HepG2 (cell line): ENCODE data around the gene UTP15. TPM values are rescaled to one million over a fixed set of nuclear protein-coding genes. Genes with fewer than 3 reads are reported as not detected.

ENCODE experiments used
- AKAP8 ChIP-seq: sonication (generic); formaldehyde crosslinking; IDR thresholded peaks from 2 replicates; pipeline ENCODE4 v1.5.1; 2020; ENCODE audit warnings: mild to moderate bottlenecking, missing genetic modification reagents
- ATAD3A ChIP-seq: sonication (generic); formaldehyde crosslinking; IDR thresholded peaks from 2 replicates; pipeline ENCODE4 v1.4.0; 2020; ENCODE audit warnings: missing genetic modification reagents
- ERF ChIP-seq: IDR thresholded peaks from 2 replicates; pipeline ENCODE4 v1.6.1; 2018; ENCODE audit warnings: missing biosample characterization, missing genetic modification reagents
- EZH2 ChIP-seq: conservative IDR thresholded peaks from 2 replicates; pipeline ENCODE4 v1.6.1; 2012; ENCODE audit warnings: mild to moderate bottlenecking, low read depth, low read length, moderate library complexity
- GATAD2A ChIP-seq: IDR thresholded peaks from 2 replicates; pipeline ENCODE4 v1.6.1; 2016
- HNRNPL ChIP-seq: fragments of 200-400 bp; formaldehyde crosslinking; IDR thresholded peaks from 2 replicates; pipeline ENCODE4 v1.6.1; 2017; ENCODE audit warnings: mild to moderate bottlenecking, low read depth, low read length
- HOXA5 ChIP-seq: sonication (generic); formaldehyde crosslinking; IDR thresholded peaks from 2 replicates; pipeline ENCODE4 v1.4.0; 2020; ENCODE audit warnings: missing genetic modification reagents
- KLF16 ChIP-seq, 2 experiments: sonication (generic) in 1 of 2; formaldehyde crosslinking in 1 of 2; IDR thresholded peaks; 2 replicates each; pipeline versions ENCODE4 v1.6.1 to v1.8.0; 2016 to 2023; ENCODE audit warnings: missing genetic modification reagents in 2 of 2, missing compliant biosample characterization in 1 of 2
- MBD4 ChIP-seq: IDR thresholded peaks from 2 replicates; pipeline ENCODE4 v1.6.1; 2012; ENCODE audit warnings: low read length, inconsistent platforms, borderline replicate concordance
- MIXL1 ChIP-seq: IDR thresholded peaks from 2 replicates; pipeline ENCODE4 v1.6.1; 2016
- NFKB2 ChIP-seq: sonication (generic); formaldehyde crosslinking; IDR thresholded peaks from 2 replicates; pipeline ENCODE4 v1.4.0; 2020; ENCODE audit warnings: missing genetic modification reagents, borderline replicate concordance
- NR1H2 ChIP-seq: sonication (generic); formaldehyde crosslinking; IDR thresholded peaks from 2 replicates; pipeline ENCODE4 v1.8.1; 2022; ENCODE audit warnings: low read depth, missing genetic modification reagents, borderline replicate concordance
- PAX8 ChIP-seq: sonication (generic); formaldehyde crosslinking; IDR thresholded peaks from 2 replicates; pipeline ENCODE4 v1.8.0; 2022; ENCODE audit warnings: mild to moderate bottlenecking, missing genetic modification reagents, borderline replicate concordance
- PHF20 ChIP-seq: sonication (generic); formaldehyde crosslinking; IDR thresholded peaks from 2 replicates; pipeline ENCODE4 v1.5.0; 2020; ENCODE audit warnings: mild to moderate bottlenecking, missing genetic modification reagents
- RBFOX2 ChIP-seq: fragments of 200-400 bp; formaldehyde crosslinking; IDR thresholded peaks from 2 replicates; pipeline ENCODE4 v1.6.1; 2017; ENCODE audit warnings: low read depth, mild to moderate bottlenecking, low read length
- RFXAP ChIP-seq: sonication (generic); formaldehyde crosslinking; IDR thresholded peaks from 2 replicates; pipeline ENCODE4 v1.4.0; 2020; ENCODE audit warnings: missing genetic modification reagents, borderline replicate concordance
- SNAI1 ChIP-seq: sonication (generic); formaldehyde crosslinking; IDR thresholded peaks from 2 replicates; pipeline ENCODE4 v1.5.0; 2020; ENCODE audit warnings: mild to moderate bottlenecking, missing genetic modification reagents, borderline replicate concordance
- SP1 ChIP-seq, 2 experiments: fragments of 450-650 bp in 1 of 2; sonication (generic) in 1 of 2; formaldehyde crosslinking in 1 of 2; IDR thresholded peaks; 2 replicates each; pipeline versions ENCODE4 v1.4.0 to v1.6.1; 2016 to 2020; ENCODE audit warnings: missing genetic modification reagents in 1 of 2
- SP140L ChIP-seq: sonication (generic); formaldehyde crosslinking; IDR thresholded peaks from 2 replicates; pipeline ENCODE4 v1.4.0; 2020; ENCODE audit warnings: missing genetic modification reagents, borderline replicate concordance
- TMF1 ChIP-seq: sonication (generic); formaldehyde crosslinking; IDR thresholded peaks from 2 replicates; pipeline ENCODE4 v1.8.1; 2022; ENCODE audit warnings: low read depth, missing genetic modification reagents
- ZKSCAN5 ChIP-seq: sonication (generic); formaldehyde crosslinking; IDR thresholded peaks from 2 replicates; pipeline ENCODE4 v1.5.1; 2020; ENCODE audit warnings: mild to moderate bottlenecking, missing genetic modification reagents
- ZNF12 ChIP-seq: sonication (generic); formaldehyde crosslinking; IDR thresholded peaks from 2 replicates; pipeline ENCODE4 v1.5.0; 2020; ENCODE audit warnings: missing genetic modification reagents
- ZNF17 ChIP-seq: sonication (generic); formaldehyde crosslinking; IDR thresholded peaks from 2 replicates; pipeline ENCODE4 v1.5.0; 2020; ENCODE audit warnings: mild to moderate bottlenecking, missing genetic modification reagents
- ZNF232 ChIP-seq: sonication (generic); formaldehyde crosslinking; IDR thresholded peaks from 2 replicates; pipeline ENCODE4 v1.4.0; 2020; ENCODE audit warnings: missing genetic modification reagents, borderline replicate concordance
- ZNF354B ChIP-seq: sonication (generic); formaldehyde crosslinking; IDR thresholded peaks from 2 replicates; pipeline ENCODE4 v1.8.0; 2022; ENCODE audit warnings: mild to moderate bottlenecking, missing genetic modification reagents
- ZNF547 ChIP-seq: sonication (generic); formaldehyde crosslinking; IDR thresholded peaks from 2 replicates; pipeline ENCODE4 v1.5.1; 2020; ENCODE audit warnings: mild to moderate bottlenecking, missing genetic modification reagents
- ZNF567 ChIP-seq: sonication (generic); formaldehyde crosslinking; IDR thresholded peaks from 2 replicates; pipeline ENCODE4 v1.8.1; 2023; ENCODE audit warnings: mild to moderate bottlenecking, missing genetic modification reagents, borderline replicate concordance
- ZNF704 ChIP-seq: sonication (generic); formaldehyde crosslinking; IDR thresholded peaks from 2 replicates; pipeline ENCODE4 v1.8.1; 2023; ENCODE audit warnings: mild to moderate bottlenecking, inconsistent platforms, moderate library complexity, missing genetic modification reagents, borderline replicate concordance
- ZNF713 ChIP-seq: sonication (generic); formaldehyde crosslinking; IDR thresholded peaks from 2 replicates; pipeline ENCODE4 v1.4.0; 2020; ENCODE audit warnings: mild to moderate bottlenecking, missing genetic modification reagents
- ZNF777 ChIP-seq: sonication (generic); formaldehyde crosslinking; IDR thresholded peaks from 2 replicates; pipeline ENCODE4 v1.4.0; 2020; ENCODE audit warnings: missing genetic modification reagents
- ZSCAN31 ChIP-seq: sonication (generic); formaldehyde crosslinking; IDR thresholded peaks from 2 replicates; pipeline ENCODE4 v1.5.0; 2020; ENCODE audit warnings: low read depth, mild to moderate bottlenecking, missing genetic modification reagents
- polyA plus RNA-seq, 8 experiments: library from polyadenylated mRNA; depleted of rRNA in 3 of 8; stranded (reverse) in 7 of 8; unstranded in 1 of 8; fragments of >200 nt; fragmentation: Illumina TruSeq in 4 of 8; extraction: Trizol in 4 of 8; gene quantifications; 2 replicates each; pipeline versions ENCODE4 v1.2.1 to v1.2.3, GENCODE V29; 2011 to 2016; ENCODE audit warnings: low read depth in 4 of 8, missing spikeins in 1 of 8, mixed read lengths in 1 of 8; ENCODE audit not compliant: insufficient read depth in 1 of 8
- total RNA-seq, 5 experiments: library from RNA; depleted of rRNA; stranded (reverse); fragments of >200 nt; fragmentation: Illumina TruSeq; extraction: Trizol; gene quantifications; 2 replicates each; pipeline ENCODE4 v1.2.3, GENCODE V29; 2016; ENCODE audit warnings: low read depth in 1 of 5
- TF ChIP-seq, protein P1 (sequence below): IDR thresholded peaks from 2 replicates; pipeline ENCODE4 v1.6.1; 2016; ENCODE audit warnings: low read depth, borderline replicate concordance

Gene UTP15
- total and polyA plus RNA-seq, 2 of the 13 experiments (the other 11 are each of a cell fraction or from before 2014, with no cell fraction given) = 7.3 to 35.8 TPM

DNA sequence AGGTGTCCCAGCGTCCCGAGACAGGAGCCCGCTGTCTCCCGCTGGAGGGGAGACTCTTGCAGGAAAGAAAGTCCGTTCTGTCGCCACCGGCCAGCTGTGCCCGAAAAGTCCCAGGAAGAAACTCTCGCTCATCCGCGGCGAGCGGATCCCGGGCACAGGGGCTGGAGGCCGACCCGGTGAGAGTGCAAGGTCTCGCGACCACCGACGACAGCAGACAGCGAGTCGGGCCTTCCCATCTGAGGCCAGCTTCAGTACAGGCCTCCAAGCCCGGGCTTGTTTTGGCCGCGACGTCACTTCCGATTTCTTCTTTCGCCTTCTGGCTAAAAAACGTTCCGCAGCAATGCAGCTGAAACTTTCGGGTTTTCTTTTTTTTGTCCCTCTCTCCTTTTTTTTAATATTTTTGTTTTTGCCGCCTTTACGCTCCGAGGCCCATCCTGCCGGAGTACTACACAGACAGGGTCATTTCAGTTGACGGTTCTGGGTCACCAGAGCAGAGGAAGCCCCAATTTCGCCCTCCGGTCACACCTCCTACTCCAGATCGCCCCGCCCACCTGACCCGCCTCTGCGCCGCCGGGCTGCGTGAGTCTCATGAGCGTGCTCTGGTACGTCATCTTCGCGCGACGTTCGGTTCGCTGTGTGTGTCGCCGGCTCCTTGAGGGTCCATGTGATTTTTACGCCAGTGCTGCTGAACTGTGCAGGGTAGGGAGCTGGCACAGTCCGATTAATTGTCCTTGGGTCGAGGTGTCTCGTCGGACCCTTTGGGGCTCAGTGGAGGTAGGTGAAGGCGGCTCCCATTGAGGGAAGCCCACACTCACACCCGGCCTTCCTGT, at the start of gene UTP15, which contains the start of gene ANKRA2 (continued):
- TF ChIP-seq ZSCAN31 = peak; percentile 67; the same call in 1 of the 2 replicates
- 0 out of 2 replicates have a peak, but pooled peaks have one; percentile 66 for TF ChIP-seq ZNF567 (CRISPR knock-in tag)
- 0 out of 2 replicates have a peak, but pooled peaks have one; percentile 22 for TF ChIP-seq HNRNPL
- TF ChIP-seq ATAD3A (CRISPR knock-in tag) = no peak
- no peak for TF ChIP-seq ZNF547 (CRISPR knock-in tag)
- no peak for TF ChIP-seq EZH2
- TF ChIP-seq RBFOX2 = peak; percentile 79
- no peak; the same call in 1 of the 2 replicates for TF ChIP-seq NFKB2 (CRISPR knock-in tag)
- TF ChIP-seq RFXAP = peak; percentile 19; the same call in 1 of the 2 replicates
- no peak for TF ChIP-seq ZNF704 (CRISPR knock-in tag)
- no peak for TF ChIP-seq ZNF354B (CRISPR knock-in tag)
- 0 out of 2 replicates have a peak, but pooled peaks have one; percentile 31 for TF ChIP-seq ZNF232 (CRISPR knock-in tag)
- TF ChIP-seq ZNF777 = peak; percentile 47; the same call in 1 of the 2 replicates
- no peak for TF ChIP-seq PAX8 (CRISPR knock-in tag)
- peak in 1 of 2 experiments; percentile 33; a peak in 1 of 4 replicates for TF ChIP-seq KLF16 (CRISPR knock-in tag; IDR thresholded peaks at IDR 0.05)
- TF ChIP-seq, protein P1, sequence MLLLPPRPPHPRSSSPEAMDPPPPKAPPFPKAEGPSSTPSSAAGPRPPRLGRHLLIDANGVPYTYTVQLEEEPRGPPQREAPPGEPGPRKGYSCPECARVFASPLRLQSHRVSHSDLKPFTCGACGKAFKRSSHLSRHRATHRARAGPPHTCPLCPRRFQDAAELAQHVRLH (CRISPR knock-in tag) = peak; percentile 19; the same call in 1 of the 2 replicates
- no peak for TF ChIP-seq SP140L (CRISPR knock-in tag)
- no peak for TF ChIP-seq ZNF713 (CRISPR knock-in tag)
- no peak for TF ChIP-seq SP1 (IDR thresholded peaks at IDR 0.05)
- peak; percentile 74 for TF ChIP-seq SP1 (CRISPR knock-in tag; IDR thresholded peaks at IDR 0.05)
- TF ChIP-seq NR1H2 = no peak
- TF ChIP-seq ZNF12 (CRISPR knock-in tag) = 0 out of 2 replicates have a peak, but pooled peaks have one; percentile 22
- peak; percentile 56 for TF ChIP-seq ERF
- no peak for TF ChIP-seq HOXA5 (CRISPR knock-in tag)
- TF ChIP-seq ZNF17 = no peak
- TF ChIP-seq GATAD2A (CRISPR knock-in tag) = peak; percentile 10; the same call in 1 of the 2 replicates
- peak; percentile 33 for TF ChIP-seq MIXL1 (CRISPR knock-in tag)
- no peak for TF ChIP-seq TMF1 (CRISPR knock-in tag)
- TF ChIP-seq ZKSCAN5 (CRISPR knock-in tag) = no peak
- TF ChIP-seq MBD4 = no peak
- TF ChIP-seq SNAI1 (CRISPR knock-in tag) = no peak; the same call in 1 of the 2 replicates
- TF ChIP-seq PHF20 (CRISPR knock-in tag) = peak; percentile 95
- TF ChIP-seq AKAP8 (CRISPR knock-in tag) = no peak
